ENCODE measurements around the gene MESP2. TPM values are rescaled to one million over a fixed set of nuclear protein-coding genes. Genes with fewer than 3 reads are reported as not detected.
A peak's percentile ranks its signal among the peaks of the same experiment; 100 is the strongest.

Gene MESP2
- total RNA-seq, 1 experiment from 2014 or later: 0.28 TPM

DNA sequence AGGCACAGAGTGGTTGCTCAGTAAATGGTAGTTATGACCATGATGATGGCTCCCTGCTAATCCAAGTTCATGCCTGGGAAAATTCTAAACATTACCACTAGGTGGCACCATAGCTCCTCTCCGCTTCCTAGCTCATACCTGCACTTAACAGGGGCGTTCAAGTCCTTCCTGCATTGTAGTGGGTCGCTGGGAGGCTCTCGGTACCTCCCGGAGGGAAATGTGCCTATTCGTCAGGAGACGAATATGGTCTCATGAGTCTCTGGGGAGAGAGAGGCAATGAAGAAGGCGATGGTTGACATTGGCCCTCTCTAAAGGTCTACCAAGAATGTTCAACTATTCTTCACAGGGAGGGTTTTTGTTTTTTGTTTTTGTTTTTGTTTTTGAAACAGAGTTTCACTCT lies 36.0 kb upstream of the MESP2 start:
- H3K27me3 Mint-ChIP-seq (ENCODE audit: low read depth): peaks cover 43% of the 10 kb centered on the region
- Histone ChIP-seq H3K4me2 (ENCODE audit: insufficient read depth, insufficient read length, low read length) (no peak overlapping the region), H3K27ac (ENCODE audit: insufficient read length, low read depth, low read length) (no peak overlapping the region), H2BK5ac (ENCODE audit: insufficient read length, low read length) (no peak overlapping the region), H3T11ph (ENCODE audit: low read length) (no peak overlapping the region), H3K4me1 (ENCODE audit: insufficient read depth, low read length) (no peaks in the 10 kb centered on the region), H3K4ac (ENCODE audit: low read depth, low read length) (no peak overlapping the region), H3K79me2 (ENCODE audit: insufficient read depth, low read length) (no peaks in the 10 kb centered on the region), H4K5ac (ENCODE audit: insufficient read length, low read depth, low read length) (no peak overlapping the region), H4K8ac (replicated peaks; ENCODE audit: insufficient read length, low read depth, low read length) (no peak overlapping the region), H2AK5ac (ENCODE audit: insufficient read length, low read length) (no peak overlapping the region), H2BK15ac (ENCODE audit: low read depth, low read length) (no peak overlapping the region), H3K14ac (ENCODE audit: insufficient read depth, low read length) (no peak overlapping the region), H3K23me2 (ENCODE audit: insufficient read length, low read depth, low read length, poor library complexity, severe bottlenecking) (no peaks in the 10 kb centered on the region), H3K79me1 (ENCODE audit: insufficient read depth, low read depth, low read length, poor library complexity, severe bottlenecking) (no peaks in the 10 kb centered on the region), H4K91ac (ENCODE audit: insufficient read length, low read depth, low read length) (no peak overlapping the region), H2BK20ac (ENCODE audit: low read depth, low read length, poor library complexity, severe bottlenecking) (no peak overlapping the region), H2BK120ac (ENCODE audit: low read depth, low read length, poor library complexity, severe bottlenecking) (no peak overlapping the region), H3K27me3 (ENCODE audit: insufficient read depth, low read length) (no peaks in the 10 kb centered on the region), H3K18ac (ENCODE audit: insufficient read length, low read depth, low read length) (no peak overlapping the region), H3K56ac (ENCODE audit: insufficient read length, low read depth, low read length) (no peak overlapping the region), H3K9ac (ENCODE audit: extremely low read depth, insufficient read length, low read length) (no peak overlapping the region), H3K23ac (ENCODE audit: insufficient read length, low read depth, low read length) (no peak overlapping the region), H2AFZ (ENCODE audit: low read length) (no peak overlapping the region), H4K20me1 (ENCODE audit: control insufficient read depth, insufficient read depth, insufficient read length) (no peaks in the 10 kb centered on the region), H2BK12ac (ENCODE audit: insufficient read length, low read depth, low read length) (no peak overlapping the region), H3K9me3 (ENCODE audit: control insufficient read depth, low read depth, low read length) (no peaks in the 10 kb centered on the region)
- no peak overlapping the region for H3K4me3 Mint-ChIP-seq
- no peaks in the 10 kb centered on the region for H3K9me3 Mint-ChIP-seq
- WGBS (ENCODE audit: extremely low coverage, insufficient read length, low lambda C conversion rate): no CpG with 5 or more reads among the region's 8 CpGs
- H3K27ac Mint-ChIP-seq: no peak overlapping the region
- H3K4me1 Mint-ChIP-seq: 0 out of 4 replicates have a peak, but pooled peaks cover 0 to 2% of the 10 kb centered on the region in 2 experiments
- TF ChIP-seq, protein P1, sequence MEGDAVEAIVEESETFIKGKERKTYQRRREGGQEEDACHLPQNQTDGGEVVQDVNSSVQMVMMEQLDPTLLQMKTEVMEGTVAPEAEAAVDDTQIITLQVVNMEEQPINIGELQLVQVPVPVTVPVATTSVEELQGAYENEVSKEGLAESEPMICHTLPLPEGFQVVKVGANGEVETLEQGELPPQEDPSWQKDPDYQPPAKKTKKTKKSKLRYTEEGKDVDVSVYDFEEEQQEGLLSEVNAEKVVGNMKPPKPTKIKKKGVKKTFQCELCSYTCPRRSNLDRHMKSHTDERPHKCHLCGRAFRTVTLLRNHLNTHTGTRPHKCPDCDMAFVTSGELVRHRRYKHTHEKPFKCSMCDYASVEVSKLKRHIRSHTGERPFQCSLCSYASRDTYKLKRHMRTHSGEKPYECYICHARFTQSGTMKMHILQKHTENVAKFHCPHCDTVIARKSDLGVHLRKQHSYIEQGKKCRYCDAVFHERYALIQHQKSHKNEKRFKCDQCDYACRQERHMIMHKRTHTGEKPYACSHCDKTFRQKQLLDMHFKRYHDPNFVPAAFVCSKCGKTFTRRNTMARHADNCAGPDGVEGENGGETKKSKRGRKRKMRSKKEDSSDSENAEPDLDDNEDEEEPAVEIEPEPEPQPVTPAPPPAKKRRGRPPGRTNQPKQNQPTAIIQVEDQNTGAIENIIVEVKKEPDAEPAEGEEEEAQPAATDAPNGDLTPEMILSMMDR (conservative IDR thresholded peaks at IDR 0.05): peak; percentile 95
- H3K36me3 Mint-ChIP-seq (ENCODE audit: insufficient read depth in 1 of 3, low read depth in 3 of 3): no peaks in the 10 kb centered on the region
- peak; percentile 85 for DNase-seq
